DMS 273 treated with DMSO at 0.1 percent for 48 hours (cell line): Measurements from ENCODE around the gene PHKA2.
A peak's percentile ranks its signal among the peaks of the same experiment; 100 is the strongest.

Experiments
- DNase-seq: peaks from one replicate; lab custom pipeline; 2025; lab: John Stamatoyannopoulos, UW

The PHKA2 gene

GRCh38 chrX:18931972-18932371, 51.9 kb downstream of the PHKA2 start:
- DNase-seq: no peak

- DNase-seq: no peak
Observed at GRCh38 chrX:18929775-18930174, 54.1 kb downstream of the PHKA2 start.

GRCh38 chrX:18927558-18927957, 56.4 kb downstream of the PHKA2 start:
- DNase-seq: no peak

GRCh38 chrX:18924507-18925088, 59.3 kb downstream of the PHKA2 start:
- DNase-seq: no peak

- DNase-seq: no peak
Observed at GRCh38 chrX:18920566-18920965, 63.3 kb downstream of the PHKA2 start.

GRCh38 chrX:18920079-18920478, 63.8 kb downstream of the PHKA2 start:
- no peak for DNase-seq

GRCh38 chrX:18917831-18918230, 66.1 kb downstream of the PHKA2 start:
- DNase-seq: no peak

GRCh38 chrX:18906286-18906685, 77.6 kb downstream of the PHKA2 start:
- no peak for DNase-seq

- DNase-seq: no peak
Observed at GRCh38 chrX:18900401-18900976, 83.4 kb downstream of the PHKA2 start.

GRCh38 chrX:18899796-18900380, 84.0 kb downstream of the PHKA2 start:
- DNase-seq: no peak

- no peak for DNase-seq
Observed at GRCh38 chrX:18898492-18898891, 85.4 kb downstream of the PHKA2 start.

- DNase-seq: no peak
Observed at GRCh38 chrX:18898091-18898490, 85.8 kb downstream of the PHKA2 start.

- DNase-seq: no peak
Observed at GRCh38 chrX:18897611-18898010, 86.3 kb downstream of the PHKA2 start.

- no peak for DNase-seq
Observed at GRCh38 chrX:18896680-18897544, 87.0 kb downstream of the PHKA2 start.

- no peak for DNase-seq
Observed at GRCh38 chrX:18895189-18895951, 88.5 kb downstream of the PHKA2 start.

GRCh38 chrX:18894156-18894555, 89.8 kb downstream of the PHKA2 start:
- DNase-seq: no peak

GRCh38 chrX:18893536-18893935, 90.4 kb downstream of the PHKA2 start:
- DNase-seq: no peak

- no peak for DNase-seq
Observed at GRCh38 chrX:18892899-18893298, 91.0 kb downstream of the PHKA2 start.

GRCh38 chrX:18891548-18891945, 92.4 kb downstream of the PHKA2 start:
- no peak for DNase-seq

GRCh38 chrX:18890724-18891547, 93.0 kb downstream of the PHKA2 start:
- peak; percentile 21 for DNase-seq

- DNase-seq: no peak
Observed at GRCh38 chrX:18890049-18890381, 93.9 kb downstream of the PHKA2 start.
